RWPE2 (cell line): Measurements from ENCODE around the gene CTNND2.
A peak's percentile ranks its signal among the peaks of the same experiment; 100 is the strongest.
"Not testable (repeated sequence)": the region's sequence is repeated elsewhere in the genome, so short reads cannot be mapped to it uniquely, and the experiment has no call there.

Source experiments
- ATAC-seq: fragments of 200-7000 bp; cut with Tn5 transposase; 3 replicates; pipeline ENCODE4 v1.9.1; 2021; ENCODE audit warnings: low read depth
- DNase-seq: peaks from one replicate; pipeline ENCODE4 v3.0.0-alpha.2; 2020; ENCODE audit warnings: low spot score
- H3K27ac ChIP-seq: fragments of 450-650 bp; 2 replicates; pipeline ENCODE4 v1.5.1; 2017; ENCODE audit warnings: mild to moderate bottlenecking; ENCODE audit not compliant: poor library complexity, severe bottlenecking
- H3K27me3 ChIP-seq: fragments of 250-450 bp; sonication (Bioruptor Pico); 2 replicates; pipeline ENCODE4 v1.5.1; 2021; ENCODE audit warnings: mild to moderate bottlenecking, moderate library complexity; ENCODE audit not compliant: insufficient read depth, poor library complexity, severe bottlenecking
- H3K36me3 ChIP-seq: fragments of 250-450 bp; sonication (Bioruptor Pico); 2 replicates; pipeline ENCODE4 v1.5.1; 2020; ENCODE audit warnings: low read depth, mild to moderate bottlenecking, moderate library complexity
- H3K4me1 ChIP-seq: fragments of 250-450 bp; sonication (Bioruptor Pico); 2 replicates; pipeline ENCODE4 v1.5.1; 2021; ENCODE audit warnings: mild to moderate bottlenecking, moderate library complexity; ENCODE audit not compliant: insufficient read depth, poor library complexity, severe bottlenecking
- H3K4me3 ChIP-seq: fragments of 250-450 bp; sonication (Bioruptor Pico); 2 replicates; pipeline ENCODE4 v1.5.1; 2021; ENCODE audit warnings: mild to moderate bottlenecking, moderate library complexity; ENCODE audit not compliant: severe bottlenecking
- H3K9me3 ChIP-seq: fragments of 250-450 bp; sonication (Bioruptor Pico); 2 replicates; pipeline ENCODE4 v1.5.1; 2021; ENCODE audit warnings: mild to moderate bottlenecking, moderate library complexity; ENCODE audit not compliant: severe bottlenecking
- CTCF ChIP-seq: fragments of 450-650 bp; IDR thresholded peaks from one replicate; pipeline ENCODE4 v1.5.1; 2017; ENCODE audit warnings: mild to moderate bottlenecking, moderate library complexity; ENCODE audit not compliant: poor library complexity, severe bottlenecking

CTNND2 gene

GRCh38 chr5:11323761-11324160 lies 580.5 kb downstream of the CTNND2 start:
- no peaks in the 10 kb centered on the region for H3K9me3 ChIP-seq
- ATAC-seq, result no peak
- no peaks in the 10 kb centered on the region for H3K4me1 ChIP-seq
- H3K4me3 ChIP-seq, result no peak overlapping the region
- H3K27me3 ChIP-seq, result no peaks in the 10 kb centered on the region
- TF ChIP-seq CTCF, result no peak
- no peak for DNase-seq
- no peak overlapping the region for H3K27ac ChIP-seq
- no peaks in the 10 kb centered on the region for H3K36me3 ChIP-seq

DNA sequence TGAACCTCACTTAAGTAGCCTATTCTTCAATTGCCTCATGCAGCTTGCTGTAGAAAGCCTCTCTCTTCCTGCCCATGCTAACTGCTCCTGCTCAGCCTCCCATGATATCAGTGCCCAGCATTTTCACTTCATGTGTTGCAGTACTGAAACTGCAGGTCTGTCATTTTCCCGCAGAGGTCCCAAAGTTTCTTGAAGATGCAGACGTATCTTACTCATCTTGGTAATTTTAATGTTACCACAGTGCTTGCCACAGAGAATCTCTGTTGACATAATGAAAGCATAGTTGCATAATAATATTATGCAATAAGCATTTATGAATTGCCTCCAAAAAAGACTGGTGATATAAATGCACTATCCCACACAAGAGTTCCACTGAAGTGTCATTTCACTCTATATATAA lies 582.1 kb downstream of the CTNND2 start:
- Histone ChIP-seq H3K4me1 (no peaks in the 10 kb centered on the region), H3K9me3 (no peaks in the 10 kb centered on the region), H3K27me3 (no peaks in the 10 kb centered on the region), H3K27ac (no peak overlapping the region), H3K36me3 (no peaks in the 10 kb centered on the region), H3K4me3 (no peak overlapping the region)
- peak; percentile 45; the same call in 2 of the 3 replicates for ATAC-seq
- no peak for TF ChIP-seq CTCF
- no peak for DNase-seq

DNA sequence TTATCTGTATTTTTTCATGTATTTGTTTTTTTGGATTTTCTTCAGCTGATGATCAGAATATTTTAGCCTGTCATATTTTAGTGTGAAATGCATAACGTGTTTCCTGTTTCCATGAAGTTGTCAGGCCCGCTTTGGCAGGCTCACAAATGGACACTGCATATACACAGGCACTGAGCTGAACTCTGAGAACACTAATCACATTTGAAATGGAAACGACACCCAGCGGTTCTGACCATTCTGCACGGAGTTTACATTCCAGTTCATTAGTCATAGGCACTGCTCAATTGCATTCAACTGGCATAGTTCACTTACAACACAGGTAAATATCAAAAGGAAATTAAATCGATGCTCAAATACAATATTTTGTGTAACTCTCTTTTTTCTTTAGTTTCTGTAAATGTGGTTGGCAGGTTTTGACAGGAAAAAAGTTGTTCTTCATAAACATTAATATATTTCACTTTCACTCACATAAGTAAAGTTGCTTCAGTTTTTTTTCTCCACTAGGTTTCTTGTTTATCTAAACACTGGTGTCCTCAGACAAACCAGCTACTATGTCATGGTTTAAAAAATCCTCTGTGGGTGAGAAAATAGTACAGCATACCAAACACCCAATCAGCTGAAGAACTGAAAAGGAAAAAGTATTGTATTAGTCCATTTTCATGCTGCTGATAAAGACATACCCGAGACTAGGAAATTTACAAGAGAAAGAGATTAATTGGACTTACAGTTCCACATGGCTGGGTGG lies 584.2 kb downstream of the CTNND2 start:
- peaks cover 2% of the 10 kb centered on the region for H3K27me3 ChIP-seq
- no peaks in the 10 kb centered on the region for H3K4me1 ChIP-seq
- H3K36me3 ChIP-seq, result no peaks in the 10 kb centered on the region
- H3K4me3 ChIP-seq, result no peak overlapping the region
- ATAC-seq, result peak; percentile 93
- no peak for TF ChIP-seq CTCF
- DNase-seq, result no peak
- H3K27ac ChIP-seq, result no peak overlapping the region
- H3K9me3 ChIP-seq, result peaks cover 2% of the 10 kb centered on the region

- H3K4me1 ChIP-seq, H3K4me3 ChIP-seq, ATAC-seq, H3K27ac ChIP-seq, H3K27me3 ChIP-seq, DNase-seq, H3K9me3 ChIP-seq, H3K36me3 ChIP-seq: not testable (repeated sequence)
Observed at GRCh38 chr5:11313694-11314093, 590.6 kb downstream of the CTNND2 start.

DNA sequence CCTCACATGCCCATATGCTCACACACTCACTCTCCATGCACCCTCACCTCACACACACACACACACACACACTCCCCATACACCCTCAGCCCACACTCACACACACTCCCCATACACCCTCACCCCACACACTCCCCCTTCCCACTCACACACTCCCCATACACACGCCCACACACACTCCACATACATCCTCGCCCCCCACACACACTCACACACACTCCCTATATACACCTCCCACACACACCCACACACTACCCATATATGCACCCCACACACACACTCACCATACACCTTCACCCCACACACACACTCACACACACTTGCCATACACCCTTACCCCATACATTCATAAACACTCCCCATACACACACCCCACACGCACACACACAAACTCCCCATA lies 592.5 kb downstream of the CTNND2 start:
- Histone ChIP-seq H3K36me3 (no peaks in the 10 kb centered on the region), H3K27me3 (peaks cover 9% of the 10 kb centered on the region), H3K27ac (no peak overlapping the region), H3K9me3 (peaks cover 2% of the 10 kb centered on the region), H3K4me1 (no peaks in the 10 kb centered on the region), H3K4me3 (no peak overlapping the region)
- DNase-seq (no peak), ATAC-seq (no peak)
- no peak for TF ChIP-seq CTCF
